ENCODE results near the gene GABRR2.

The GABRR2 gene

DNA sequence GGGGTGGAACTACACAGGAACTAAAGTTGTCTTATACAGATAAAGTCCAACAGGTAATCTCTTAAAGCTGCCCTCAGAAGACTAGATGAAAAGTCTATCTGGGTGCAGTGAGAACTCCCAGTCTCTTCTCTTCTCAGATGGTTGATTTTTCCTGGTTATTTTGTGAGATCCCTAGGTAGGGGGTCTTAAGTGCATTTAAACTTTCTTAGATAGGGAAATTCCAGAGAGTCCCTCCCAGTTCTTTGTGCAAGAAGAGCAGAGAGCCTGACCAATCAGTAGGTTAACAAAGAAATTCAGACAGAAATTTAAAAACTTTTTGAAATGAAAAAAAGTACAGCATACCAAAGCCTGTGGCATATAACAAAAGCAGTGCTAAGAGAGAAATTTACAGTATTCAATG, 2.0 kb upstream of the GABRR2 start:
- Histone ChIP-seq H4K20me1 (ENCODE audit: low read depth, low read length) (no peaks in the 10 kb centered on the region), H3K9me2 (replicated peaks; ENCODE audit: insufficient read depth, low read length) (no peaks in the 10 kb centered on the region), H3F3A (ENCODE audit: insufficient read depth) (peaks cover 27% of the 10 kb centered on the region), H3K27me3 (ENCODE audit: low read length) (no peaks in the 10 kb centered on the region), H3K9ac (ENCODE audit: low read length) (no peak overlapping the region), H3K4me3 (ENCODE audit: insufficient read depth, low read length, poor library complexity, severe bottlenecking) (no peak overlapping the region), H3K4me2 (ENCODE audit: low read depth, low read length, poor library complexity, severe bottlenecking) (no peak overlapping the region), H3K27ac (ENCODE audit: low read depth, low read length) (no peak overlapping the region), H3K36me3 (ENCODE audit: low read length) (peaks cover 13% of the 10 kb centered on the region; the same call in 1 of the 2 replicates), H2AFZ (ENCODE audit: low read depth, low read length, severe bottlenecking) (no peak overlapping the region), H3K9me3 (ENCODE audit: insufficient read depth, low read length) (no peaks in the 10 kb centered on the region), H3K79me2 (ENCODE audit: insufficient read depth, low read length) (peaks cover 4% of the 10 kb centered on the region; the same call in 1 of the 2 replicates)
- TF ChIP-seq CTCF (IDR thresholded peaks at IDR 0.05; ENCODE audit: insufficient read depth, low read length, poor library complexity, severe bottlenecking) (no peak), EZH2phosphoT487 (conservative IDR thresholded peaks at IDR 0.05; ENCODE audit: low read length) (no peak)

GRCh38 chr6:89314692-89315091, 407 bp downstream of the GABRR2 start:
- Histone ChIP-seq H3F3A (ENCODE audit: insufficient read depth) (peaks cover 18% of the 10 kb centered on the region), H3K27me3 (ENCODE audit: low read length) (no peaks in the 10 kb centered on the region), H3K4me3 (ENCODE audit: insufficient read depth, low read length, poor library complexity, severe bottlenecking) (no peak overlapping the region), H3K9me2 (replicated peaks; ENCODE audit: insufficient read depth, low read length) (no peaks in the 10 kb centered on the region), H3K79me2 (ENCODE audit: insufficient read depth, low read length) (no peaks in the 10 kb centered on the region), H4K20me1 (ENCODE audit: low read depth, low read length) (no peaks in the 10 kb centered on the region), H3K9me3 (ENCODE audit: insufficient read depth, low read length) (no peaks in the 10 kb centered on the region), H3K9ac (ENCODE audit: low read length) (no peak overlapping the region), H3K4me2 (ENCODE audit: low read depth, low read length, poor library complexity, severe bottlenecking) (no peak overlapping the region), H3K27ac (ENCODE audit: low read depth, low read length) (no peak overlapping the region), H2AFZ (ENCODE audit: low read depth, low read length, severe bottlenecking) (no peak overlapping the region), H3K36me3 (ENCODE audit: low read length) (peaks cover 6% of the 10 kb centered on the region; the same call in 1 of the 2 replicates)
- TF ChIP-seq CTCF (IDR thresholded peaks at IDR 0.05; ENCODE audit: insufficient read depth, low read length, poor library complexity, severe bottlenecking) (no peak), EZH2phosphoT487 (conservative IDR thresholded peaks at IDR 0.05; ENCODE audit: low read length) (no peak)

DNA sequence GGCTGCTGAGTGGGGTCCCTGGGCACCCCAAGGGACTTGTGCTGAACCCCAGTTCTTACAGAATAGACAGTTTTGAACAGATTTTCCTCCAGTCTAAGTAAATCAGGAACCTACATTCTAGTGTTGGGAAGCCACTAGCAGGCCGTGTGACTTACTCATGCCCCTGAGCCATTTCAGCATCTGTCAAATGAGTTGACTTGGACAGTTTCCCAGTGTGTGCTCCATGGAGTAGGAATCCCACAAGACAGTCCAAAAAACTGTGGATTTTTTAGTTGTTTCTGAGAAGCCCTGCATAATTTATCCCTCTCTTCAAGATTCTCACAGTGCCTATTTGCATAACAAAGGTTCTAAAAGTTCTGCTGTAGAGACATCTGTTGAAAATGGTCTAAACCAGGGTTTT, 2.1 kb downstream of the GABRR2 start:
- no peak overlapping the region for H3K4me2 ChIP-seq (ENCODE audit: low read depth, low read length, poor library complexity, severe bottlenecking)
- H3K4me3 ChIP-seq (ENCODE audit: insufficient read depth, low read length, poor library complexity, severe bottlenecking), result no peak overlapping the region
- H3K36me3 ChIP-seq (ENCODE audit: low read length), result peaks cover 6% of the 10 kb centered on the region; the same call in 1 of the 2 replicates
- no peak overlapping the region for H2AFZ ChIP-seq (ENCODE audit: low read depth, low read length, severe bottlenecking)
- H3K27ac ChIP-seq (ENCODE audit: low read depth, low read length), result no peak overlapping the region
- no peaks in the 10 kb centered on the region for H3K9me3 ChIP-seq (ENCODE audit: insufficient read depth, low read length)
- no peaks in the 10 kb centered on the region for H3K27me3 ChIP-seq (ENCODE audit: low read length)
- peaks cover 13% of the 10 kb centered on the region for H3F3A ChIP-seq (ENCODE audit: insufficient read depth)
- no peak overlapping the region for H3K9ac ChIP-seq (ENCODE audit: low read length)
- no peaks in the 10 kb centered on the region for H4K20me1 ChIP-seq (ENCODE audit: low read depth, low read length)
- no peaks in the 10 kb centered on the region for H3K9me2 ChIP-seq (replicated peaks; ENCODE audit: insufficient read depth, low read length)
- H3K79me2 ChIP-seq (ENCODE audit: insufficient read depth, low read length), result no peaks in the 10 kb centered on the region
- TF ChIP-seq CTCF (IDR thresholded peaks at IDR 0.05; ENCODE audit: insufficient read depth, low read length, poor library complexity, severe bottlenecking), result no peak
- TF ChIP-seq EZH2phosphoT487 (conservative IDR thresholded peaks at IDR 0.05; ENCODE audit: low read length), result no peak
